Frontal cortex (tissue), 1 donor: ENCODE results near the gene ZNF330. TPM values are rescaled to one million over a fixed set of nuclear protein-coding genes. Genes with fewer than 3 reads are reported as not detected.

ENCODE experiments used
- total RNA-seq: library from RNA; depleted of rRNA; stranded (reverse); fragments of >200 nt; gene quantifications from one replicate; pipeline ENCODE4 v1.2.3, GENCODE V29; 2014

ZNF330 gene
- total RNA-seq, 1 donor from 2014 or later, result 20.4 TPM

Other genes starting within 250 kb of the ZNF330 start
- gene RNF150, start 87.4 kb upstream of the ZNF330 start, total RNA-seq, result 28.5 TPM